ENCODE results near the gene KRT32. TPM values are rescaled to one million over a fixed set of nuclear protein-coding genes. Genes with fewer than 3 reads are reported as not detected.

The KRT32 gene
- total RNA-seq: not detected in 2 replicates

- intact Hi-C loops (cut with micrococcal nuclease): no loop called here
Observed at GRCh38 chr17:41466988-41467387, at the start of gene KRT32. Gene KRT32, minus strand, starts transcription at chr17:41467386. Its CDS starts 61 bp downstream, at chr17:41467325.

- intact Hi-C loops (cut with micrococcal nuclease): no loop called here
Observed at GRCh38 chr17:41516830-41517283, 49.7 kb upstream of the KRT32 start.

GRCh38 chr17:41516147-41516829 is 49.1 kb upstream of the KRT32 start:
- intact Hi-C loops (cut with micrococcal nuclease): no loop called here

GRCh38 chr17:41513168-41513547 is 46.0 kb upstream of the KRT32 start:
- intact Hi-C loops (cut with micrococcal nuclease): no loop called here

GRCh38 chr17:41512546-41513167 is 45.5 kb upstream of the KRT32 start:
- intact Hi-C loops (cut with micrococcal nuclease): no loop called here

GRCh38 chr17:41511716-41512115 is 44.5 kb upstream of the KRT32 start:
- intact Hi-C loops (cut with micrococcal nuclease): no loop called here

GRCh38 chr17:41511116-41511515 is 43.9 kb upstream of the KRT32 start:
- intact Hi-C loops (cut with micrococcal nuclease): no loop called here

GRCh38 chr17:41510251-41511065 is 43.3 kb upstream of the KRT32 start:
- intact Hi-C loops (cut with micrococcal nuclease): no loop called here

- intact Hi-C loops (cut with micrococcal nuclease): no loop called here
Observed at GRCh38 chr17:41507315-41507880, 40.2 kb upstream of the KRT32 start.

GRCh38 chr17:41505809-41506767 is 38.9 kb upstream of the KRT32 start:
- intact Hi-C loops (cut with micrococcal nuclease): no loop called here

- intact Hi-C loops (cut with micrococcal nuclease): no loop called here
Observed at GRCh38 chr17:41505007-41505808, 38.0 kb upstream of the KRT32 start, which contains the start of gene KRT13. Gene KRT13, minus strand, starts transcription at chr17:41505612. Its CDS starts 62 bp downstream, at chr17:41505550.

- intact Hi-C loops (cut with micrococcal nuclease): no loop called here
Observed at GRCh38 chr17:41504246-41504977, 37.2 kb upstream of the KRT32 start.

GRCh38 chr17:41503202-41503601 is 36.0 kb upstream of the KRT32 start:
- intact Hi-C loops (cut with micrococcal nuclease): no loop called here

GRCh38 chr17:41500131-41500911 is 33.1 kb upstream of the KRT32 start:
- intact Hi-C loops (cut with micrococcal nuclease): no loop called here

- intact Hi-C loops (cut with micrococcal nuclease): loop anchor here (5.0 kb wide), 2 partner anchors 148 to 168 kb away; no protein-coding TSS in a partner anchor
Observed at GRCh38 chr17:41499714-41500113, 32.5 kb upstream of the KRT32 start.

- intact Hi-C loops (cut with micrococcal nuclease): loop anchor here (5.0 kb wide), 2 partner anchors 149 to 169 kb away; no protein-coding TSS in a partner anchor
Observed at GRCh38 chr17:41498276-41498675, 31.1 kb upstream of the KRT32 start.

GRCh38 chr17:41496803-41497484 is 29.8 kb upstream of the KRT32 start:
- intact Hi-C loops (cut with micrococcal nuclease): loop anchor here (1.0 to 5.0 kb wide), 3 partner anchors 150 to 175 kb away; no protein-coding TSS in a partner anchor

Data from T-helper 1 cell treated with Interleukin-12 subunit alpha and Interleukin-12 subunit beta and Interleukin-4 antibody, amounts not matched to agents 30 ng/mL and 1 ng/mL, for 36 hours (primary cell).